ENCODE data around the gene KRTAP10-8.
"Not testable (repeated sequence)": the region's sequence is repeated elsewhere in the genome, so short reads cannot be mapped to it uniquely, and the experiment has no call there.

Gene KRTAP10-8

DNA sequence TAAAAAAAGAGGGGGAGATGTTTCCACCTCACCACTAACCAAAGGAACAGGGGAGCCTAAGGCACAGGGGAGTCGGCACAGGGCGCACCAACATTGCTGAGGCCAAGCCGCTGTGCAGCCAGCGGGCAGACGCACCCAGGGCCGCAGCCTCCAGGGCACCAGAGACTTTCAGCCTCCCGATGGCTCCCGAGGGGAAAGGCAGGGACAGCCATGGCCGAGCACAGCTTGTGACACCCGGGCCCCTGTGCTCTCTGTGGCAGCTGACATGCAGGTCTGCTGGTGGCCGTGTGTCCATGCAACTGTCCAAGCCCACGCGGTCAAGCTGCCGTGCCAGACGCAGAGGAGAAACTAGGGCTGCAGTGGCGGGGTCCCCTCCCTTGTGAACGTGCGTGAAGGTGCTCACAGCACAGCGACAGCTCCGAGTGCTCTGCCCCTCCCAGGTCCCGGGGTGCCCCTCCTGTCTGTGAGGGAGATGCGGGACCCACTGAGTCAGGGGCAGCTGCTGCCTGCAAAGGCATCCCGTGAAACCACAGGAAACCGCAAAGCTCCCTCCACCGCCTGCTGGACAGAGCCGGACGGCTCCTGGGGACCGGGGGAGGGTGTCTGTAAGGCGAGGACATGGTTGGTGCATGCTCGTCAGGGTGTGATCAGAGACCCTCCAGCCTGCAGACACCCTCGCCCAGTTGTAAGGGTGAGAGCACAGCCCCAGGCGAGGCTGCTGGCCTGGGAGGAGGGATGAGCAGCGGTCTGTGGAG, 36.9 kb downstream of the KRTAP10-8 start:
- DNase-seq = no peak

DNA sequence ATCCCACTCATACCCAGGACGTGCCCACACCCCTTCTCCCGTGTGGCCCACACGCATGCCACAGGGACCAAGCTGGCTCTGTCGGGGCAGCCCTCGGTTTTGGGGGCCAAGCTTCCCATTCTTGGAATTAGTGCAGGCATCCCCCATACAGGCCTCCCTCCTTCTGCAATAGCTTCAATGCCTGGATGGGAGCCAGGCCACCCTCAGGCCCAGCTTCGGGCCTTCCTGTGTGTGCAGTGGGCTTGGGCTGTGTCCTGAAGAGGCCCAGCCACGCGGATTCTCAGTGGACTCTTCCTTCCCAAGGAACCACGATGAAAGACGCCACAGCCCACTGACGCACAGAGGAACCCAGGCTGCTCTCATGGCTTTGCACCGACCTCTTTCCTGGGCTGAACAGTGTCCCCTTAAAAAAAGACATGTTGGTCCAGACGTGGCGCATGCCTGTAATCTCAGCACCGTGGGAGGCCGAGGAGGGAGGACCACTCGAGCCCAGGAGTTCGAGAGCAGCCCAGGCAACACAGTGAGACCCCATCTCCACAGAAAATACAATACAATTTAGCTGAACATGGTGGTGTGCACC, 37.7 kb downstream of the KRTAP10-8 start:
- no peak for DNase-seq

DNA sequence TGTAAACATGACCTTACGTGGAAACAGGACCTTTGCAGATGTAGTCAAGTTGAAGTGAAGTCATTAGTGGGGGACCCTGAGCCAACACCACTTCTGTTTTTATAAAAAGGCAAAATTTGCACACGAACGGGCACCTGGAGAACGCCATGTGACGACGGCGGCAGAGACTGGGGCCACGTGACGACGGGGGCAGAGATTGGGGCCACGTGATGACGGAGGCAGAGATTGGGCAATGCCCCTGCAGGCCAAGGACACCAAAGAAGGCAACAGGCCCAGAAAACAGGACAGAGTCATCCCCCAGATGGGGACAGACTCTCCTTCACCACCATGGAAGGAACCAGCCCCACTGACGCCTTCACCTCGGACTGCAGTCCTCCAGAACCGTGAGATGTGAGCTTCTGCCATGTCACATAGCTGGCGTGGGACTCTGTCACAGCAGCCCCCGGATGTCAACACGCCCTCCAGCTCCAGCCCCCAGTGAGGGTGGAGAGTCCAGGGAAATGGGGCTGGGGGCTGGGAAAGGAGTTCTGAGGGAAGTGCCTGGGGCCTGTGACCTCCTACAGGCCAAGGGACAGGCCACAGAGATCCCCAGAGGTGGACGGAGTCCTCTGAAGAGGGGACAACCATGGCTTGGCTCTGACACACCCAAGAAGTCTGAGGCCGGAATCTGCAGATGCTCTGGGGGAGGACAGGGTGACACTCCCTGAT, 38.5 kb downstream of the KRTAP10-8 start:
- DNase-seq = no peak

DNA sequence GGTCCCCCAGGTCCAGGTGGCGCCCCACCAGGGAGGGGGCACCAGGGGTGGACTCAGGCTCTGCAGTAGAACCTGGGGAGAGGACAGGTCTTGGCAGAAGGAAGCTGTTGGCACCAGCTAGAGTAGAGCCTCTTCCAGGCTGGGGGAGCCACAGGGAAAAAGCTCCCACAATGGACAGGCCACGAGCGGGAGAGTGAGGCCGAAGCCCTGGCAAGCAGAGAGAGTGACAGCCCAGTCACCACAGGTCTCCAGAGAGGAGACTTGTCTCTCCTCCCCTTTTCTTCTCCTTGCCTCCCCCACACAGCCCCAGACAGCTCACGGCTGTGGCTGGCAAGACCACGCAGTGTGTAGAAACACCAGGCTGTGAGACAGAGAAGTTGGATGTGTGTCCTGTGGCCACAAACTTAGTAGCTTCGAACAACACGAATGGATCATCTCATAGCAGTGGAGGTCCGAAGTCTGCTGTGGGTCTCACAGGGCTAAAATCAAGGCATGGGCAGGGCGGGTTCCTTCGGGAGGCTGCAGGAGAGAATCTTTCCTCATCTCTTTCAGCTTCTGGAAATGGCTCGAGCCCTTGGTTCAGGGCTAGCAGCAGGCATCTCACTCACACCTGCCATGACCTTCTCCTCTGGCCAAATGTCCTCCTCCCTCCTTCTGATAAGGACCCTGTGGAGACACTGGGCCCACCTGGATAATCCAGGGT, 39.2 kb downstream of the KRTAP10-8 start:
- no peak for DNase-seq

DNA sequence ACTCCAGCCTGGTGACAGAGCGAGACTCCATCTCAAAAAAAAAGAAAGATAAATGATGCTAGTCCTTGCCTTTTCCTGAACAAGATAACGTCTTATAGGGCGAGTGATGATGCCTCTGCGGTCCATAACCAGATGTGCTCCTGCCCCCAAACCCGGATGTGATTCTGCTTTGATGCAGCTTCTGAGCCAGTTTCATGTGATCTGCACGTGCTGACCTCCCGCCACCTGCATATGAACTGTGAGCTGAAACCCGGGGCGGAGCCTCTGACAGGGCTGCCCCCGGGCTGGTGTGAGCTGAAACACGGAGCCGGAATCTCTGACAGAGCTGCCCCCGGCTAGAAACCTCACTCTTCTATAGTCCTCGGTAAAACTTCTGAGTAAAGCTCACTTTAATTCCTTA, 41.2 kb downstream of the KRTAP10-8 start:
- no peak for DNase-seq

DNA sequence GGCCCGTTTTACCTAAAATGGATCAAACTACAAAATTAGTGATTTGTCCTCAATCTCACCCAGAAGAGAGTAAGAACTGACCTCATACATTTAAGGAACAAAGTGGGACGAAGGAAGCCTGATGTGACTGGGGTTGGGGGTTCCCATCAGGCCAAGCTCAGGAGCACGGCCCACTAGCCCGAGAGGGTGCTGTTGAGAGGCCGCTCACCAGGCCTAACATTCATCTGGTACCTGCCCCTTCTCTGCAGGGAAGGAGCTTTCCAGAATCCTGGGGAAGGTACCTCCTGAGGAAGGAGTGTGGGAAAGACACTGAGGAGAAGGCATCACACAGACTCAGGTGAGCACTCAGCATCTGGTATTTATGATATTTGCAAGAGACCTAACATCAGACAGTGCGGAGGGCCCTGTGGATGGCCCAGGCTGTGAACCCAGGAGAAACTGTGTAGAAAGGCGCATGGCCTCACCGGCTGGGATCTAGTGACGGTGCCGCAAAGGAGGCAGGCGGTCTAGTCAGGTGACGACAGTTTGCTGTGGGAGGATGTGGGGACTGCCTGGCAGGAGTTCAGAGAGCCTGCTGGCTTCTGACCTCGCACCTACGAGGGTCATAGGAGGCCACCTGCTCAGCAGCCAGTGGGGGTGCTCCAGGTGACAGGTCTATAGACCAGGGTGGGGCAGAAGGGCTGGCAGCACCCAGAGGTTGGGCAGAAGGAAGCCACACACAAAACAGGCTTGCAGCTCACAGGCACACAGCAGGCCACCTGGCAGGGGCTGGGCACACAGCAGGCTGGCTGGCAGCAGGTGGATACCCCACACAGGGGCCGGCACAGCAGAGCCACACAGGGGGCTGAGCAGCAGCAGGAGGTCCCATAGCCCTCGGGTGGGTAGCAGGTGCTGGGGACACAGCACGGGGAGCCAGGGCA, 42.0 kb downstream of the KRTAP10-8 start:
- no peak for DNase-seq

DNA sequence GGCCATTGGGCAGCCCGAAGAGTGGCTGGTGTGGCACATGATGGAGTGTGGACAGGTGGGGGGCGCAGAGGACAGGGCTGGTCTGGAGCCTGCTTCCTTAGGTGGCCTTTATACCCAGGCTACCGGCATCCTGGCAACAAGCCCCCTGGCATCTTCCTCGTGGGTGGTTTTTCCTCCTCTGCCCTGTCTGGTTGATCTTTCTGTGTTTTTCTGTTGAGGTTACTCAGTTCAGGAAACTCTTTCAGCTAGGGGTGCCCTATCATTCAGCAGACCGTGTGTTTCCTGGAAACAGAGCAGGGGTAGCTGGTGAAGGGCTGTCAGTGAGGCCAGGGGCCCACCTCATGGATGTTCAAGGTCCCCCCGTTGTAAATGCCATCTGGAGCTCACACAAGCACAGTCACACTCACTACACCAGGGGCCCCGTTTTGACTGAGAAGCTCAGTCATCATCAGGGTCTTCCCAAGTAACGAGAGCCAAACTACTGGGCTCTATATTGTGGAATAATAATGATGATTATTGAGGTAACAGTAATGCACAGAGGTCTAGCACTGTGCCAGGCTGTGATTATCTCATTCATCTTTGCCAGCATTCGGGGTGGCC, 42.8 kb downstream of the KRTAP10-8 start, which contains the start of gene KRTAP12-4:
KRTAP12-4 (minus strand) TSS at position 84 of the 600 bp plus-strand sequence; CDS start at position 39, 45 bp downstream.
- DNase-seq = no peak

DNA sequence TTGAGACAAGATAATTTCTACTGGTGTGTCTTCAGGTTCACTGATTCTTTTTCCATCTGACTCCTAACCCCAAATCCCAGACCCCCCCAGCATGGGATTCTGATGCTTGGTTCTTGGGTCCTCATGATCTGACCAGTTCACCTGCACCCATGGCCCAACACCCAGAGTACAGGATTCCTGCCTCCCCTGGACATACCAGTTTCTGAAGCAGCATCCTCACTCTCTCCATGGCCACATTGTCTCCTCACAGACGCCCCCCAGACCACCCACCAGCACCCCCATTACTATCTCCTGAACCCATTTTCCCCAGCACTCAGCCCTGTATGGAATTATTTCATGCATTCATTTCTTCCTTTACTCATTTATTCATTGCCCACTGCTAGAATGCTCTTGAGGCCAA, 45.0 kb downstream of the KRTAP10-8 start:
- DNase-seq = no peak

DNA sequence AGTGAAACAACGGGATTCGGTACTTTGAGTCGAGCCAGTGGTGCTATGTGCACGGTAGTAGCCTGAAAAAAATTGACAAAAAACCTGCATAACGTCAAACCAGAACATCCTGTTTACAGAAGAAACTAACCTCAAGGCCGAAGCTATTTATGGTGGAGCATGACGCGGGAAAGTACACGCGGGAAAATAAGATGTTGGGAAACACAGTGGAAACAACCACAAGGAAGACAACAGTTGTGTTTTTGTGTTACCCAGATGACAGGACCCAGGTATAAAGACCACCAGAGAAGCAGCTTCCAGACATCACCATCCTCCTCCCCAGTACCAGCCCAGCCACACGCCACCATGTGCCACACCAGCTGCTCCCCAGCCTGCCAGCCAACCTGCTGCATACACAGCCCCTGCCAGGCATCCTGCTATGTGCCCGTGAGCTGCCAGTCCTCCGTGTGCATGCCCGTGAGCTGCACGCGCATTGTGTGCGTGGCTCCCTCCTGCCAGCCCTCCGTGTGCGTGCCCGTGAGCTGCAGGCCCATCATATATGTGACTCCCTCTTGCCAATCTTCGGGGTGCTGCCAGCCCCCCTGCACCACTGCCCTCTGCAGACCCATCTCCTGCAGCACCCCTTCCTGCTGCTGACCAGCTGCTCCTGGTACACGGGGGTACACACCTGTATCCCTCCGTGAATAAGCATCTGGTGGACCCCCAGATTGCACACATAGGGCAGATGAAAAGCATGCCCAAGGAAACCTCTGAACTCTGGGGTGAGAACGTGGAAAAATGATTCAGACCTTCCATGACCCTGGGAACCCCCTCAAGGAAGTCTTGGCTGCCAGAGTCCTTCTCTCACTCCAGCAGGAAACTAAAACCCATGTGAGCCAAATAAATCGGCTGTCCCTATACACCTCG, 46.0 kb downstream of the KRTAP10-8 start, which contains the start of gene KRTAP12-3:
KRTAP12-3 (plus strand) TSS at position 298 of the 906 bp plus-strand sequence; CDS start at position 346, 48 bp downstream.
- no peak for DNase-seq

DNA sequence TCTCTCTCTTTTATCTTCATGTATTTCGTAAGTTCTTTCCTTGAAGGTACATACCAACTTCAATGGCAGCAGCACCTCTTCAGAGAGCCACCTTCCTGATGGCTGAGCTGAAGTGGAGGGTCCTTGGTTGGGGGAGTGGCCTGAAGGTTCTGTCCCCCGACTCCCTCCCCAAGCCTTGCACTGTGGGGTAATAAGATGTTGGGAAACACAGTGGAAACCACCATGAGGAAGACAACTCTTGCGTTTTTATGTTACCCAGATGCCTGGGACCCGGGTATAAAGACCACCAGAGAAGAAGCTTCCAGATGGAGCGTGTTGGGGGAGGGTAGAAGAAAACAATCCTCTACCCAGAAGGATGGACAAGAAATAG, 46.6 kb downstream of the KRTAP10-8 start:
- no peak for DNase-seq

DNA sequence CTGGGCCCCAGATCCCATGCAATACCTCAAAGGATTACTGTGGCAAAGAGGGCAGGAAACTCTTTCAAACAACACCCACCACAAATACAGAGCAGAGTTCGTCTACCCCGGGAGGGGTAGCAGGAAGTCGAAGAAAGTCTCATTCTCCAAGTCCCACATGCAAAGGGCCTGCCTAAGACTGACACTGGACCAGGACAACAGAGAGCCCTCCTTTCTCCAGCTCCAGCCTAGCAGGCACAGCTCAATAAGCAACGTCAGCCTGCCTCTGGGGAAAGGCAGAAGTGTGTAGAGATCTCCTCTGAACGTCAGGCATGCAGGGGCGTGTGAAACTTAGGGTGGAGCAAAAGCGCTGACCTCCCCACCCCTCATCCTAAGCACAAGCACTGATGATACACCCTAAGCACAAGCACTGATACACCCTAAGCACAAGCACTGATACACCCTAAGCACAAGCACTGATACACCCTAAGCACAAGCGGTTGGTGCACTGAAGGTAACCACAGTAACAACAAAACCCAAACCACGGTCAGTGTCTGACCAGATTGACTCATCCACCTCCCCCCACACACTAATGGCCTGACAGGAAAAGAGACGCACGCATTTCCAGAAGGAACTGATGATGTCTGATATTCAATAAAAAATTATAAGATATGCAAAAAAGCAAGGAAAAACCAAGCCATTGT, 47.2 kb downstream of the KRTAP10-8 start:
- DNase-seq = no peak

DNA sequence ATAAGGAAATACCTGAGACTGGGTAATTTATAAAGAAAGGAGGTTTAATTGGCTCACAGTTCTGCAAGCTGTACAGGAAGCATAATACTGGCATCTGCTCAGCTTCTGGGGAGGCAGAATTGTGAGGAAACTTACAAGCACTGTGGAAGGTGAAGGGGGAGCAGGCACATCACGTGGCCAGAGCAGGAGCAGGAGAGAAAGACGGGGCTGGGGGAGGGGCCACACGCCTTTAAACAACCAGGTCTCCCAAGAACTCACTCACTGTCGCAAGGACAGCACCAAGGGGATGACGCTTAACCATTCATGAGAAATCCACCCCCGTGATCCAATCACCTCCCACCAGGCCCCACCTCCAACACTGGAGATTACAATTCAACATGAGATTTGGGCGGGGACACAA, 49.7 kb downstream of the KRTAP10-8 start:
- DNase-seq = not testable (repeated sequence)
